Vein endothelial cell (primary cell): Measurements from ENCODE around the gene HEATR5A. TPM values are rescaled to one million over a fixed set of nuclear protein-coding genes. Genes with fewer than 3 reads are reported as not detected.

Experiments used
- small RNA-seq: library from RNA; depleted of rRNA; stranded (forward); fragments of <200 nt; gene quantifications from one replicate; pipeline ENCODE3, GENCODE V24; 2012
- total RNA-seq: library from RNA; depleted of rRNA; stranded (reverse); fragments of >200 nt; gene quantifications from 2 replicates; pipeline ENCODE4 v1.2.3, GENCODE V29; 2012

HEATR5A gene
- total RNA-seq, result 32.8 and 34.0 TPM in 2 replicates

GRCh38 chr14:31420319-31421111, at the start of gene HEATR5A:
Gene HEATR5A, minus strand, starts transcription at chr14:31420550. Its CDS starts 17,575 bp downstream, at chr14:31402975.

DNA sequence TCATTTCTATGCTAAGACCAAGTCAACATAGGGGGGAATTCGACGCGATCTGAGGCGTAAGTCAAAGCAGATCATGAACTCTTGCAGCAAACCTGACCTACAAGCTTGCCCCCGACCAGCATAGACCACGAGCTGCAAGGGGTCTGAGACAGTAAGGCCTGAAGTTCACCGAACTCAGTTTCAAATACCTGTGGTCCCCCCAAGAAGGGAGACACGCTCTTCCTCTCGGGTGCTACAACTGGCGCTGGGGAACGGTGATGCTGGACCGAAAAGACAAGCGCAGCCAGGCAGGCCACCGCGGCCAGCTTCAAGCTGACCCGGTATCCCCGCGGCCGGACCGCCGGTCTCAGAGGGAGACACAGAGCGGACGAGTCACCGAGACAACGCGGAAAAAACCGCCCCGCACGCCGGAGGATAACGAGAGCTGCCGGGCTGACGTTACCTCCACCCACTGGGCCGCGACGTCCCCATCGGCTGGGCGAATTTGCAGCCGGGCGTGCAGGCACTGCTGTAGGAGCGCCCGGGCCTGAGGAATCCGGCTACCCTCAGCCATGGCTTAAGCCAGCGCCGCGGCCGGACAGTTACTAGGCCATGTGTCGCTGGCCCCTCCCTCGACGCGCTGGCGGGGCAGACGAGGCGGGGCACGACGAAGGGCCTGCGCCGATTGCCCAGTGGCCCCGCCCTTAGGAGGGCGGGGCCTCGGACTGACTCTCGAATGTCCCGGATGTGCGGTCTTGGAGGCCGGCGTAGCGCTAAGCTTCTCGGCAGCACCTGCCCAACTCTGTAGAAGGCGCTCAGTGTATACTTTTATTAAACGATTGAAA, 36.7 kb upstream of the HEATR5A start, which contains the start of gene DTD2:
TSS of gene DTD2 (minus strand) at position 666 of the 824 bp plus-strand sequence. CDS start at position 553, 113 bp downstream.

Small RNAs within 50 kb of the gene (small RNA-seq; reads per million reads assigned to genes)
- gene RF00019, result not detected

Other genes with a start within 250 kb of the HEATR5A start
- 197 and 230 TPM in 2 replicates for gene HECTD1, start 212.8 kb downstream of the HEATR5A start, total RNA-seq
- gene DTD2, start 37.0 kb upstream of the HEATR5A start, total RNA-seq, result 27.3 and 28.7 TPM in 2 replicates
- gene GPR33, start 67.5 kb upstream of the HEATR5A start, total RNA-seq, result not detected in 2 replicates
- gene NUBPL, start 140.9 kb upstream of the HEATR5A start, total RNA-seq, result 6.9 and 8.1 TPM in 2 replicates